HCT116 (cell line): ENCODE results near the gene GALK1. TPM values are rescaled to one million over a fixed set of nuclear protein-coding genes. Genes with fewer than 3 reads are reported as not detected.

ENCODE experiments used
- ATAC-seq: fragments of 200-7000 bp; cut with Tn5 transposase; 2 replicates; pipeline ENCODE4 v1.9.1; 2020; ENCODE audit warnings: mild to moderate bottlenecking, moderate library complexity
- BruUV-seq: library from RNA; stranded (reverse); fragments of 400-500 nt; replicated peaks from 2 replicates; lab custom pipeline; 2021; lab: Mats Ljungman, UMichigan
- CTCF ChIA-PET: fragments of 300-600 bp; sonication (Branson Sonifier 250); formaldehyde crosslinking; loops from one replicate; lab custom pipeline; 2021; ENCODE audit warnings: antibody characterized with exemption; lab: Charles Lee
- POLR2A ChIA-PET: fragments of 300-600, 350-600 bp; sonication (Branson Sonifier 250); formaldehyde crosslinking; loops from one replicate; lab custom pipeline; 2021; ENCODE audit warnings: antibody characterized with exemption; lab: Charles Lee
- RAD21 ChIA-PET, 2 experiments: fragments of 300-600 bp; sonication (Branson Sonifier 250); formaldehyde crosslinking; loops; one replicate each; lab custom pipeline; 2023; ENCODE audit warnings: low total read pairs in 2 of 2; ENCODE audit not compliant: uncharacterized antibody in 2 of 2, unreplicated experiment in 2 of 2, low non-redundant PET in 1 of 2; lab: Charles Lee
- DNase-seq: peaks from one replicate; pipeline ENCODE4 v3.0.0-alpha.2; 2010; ENCODE audit warnings: low read depth, low spot score
- H2AFZ ChIP-seq: fragments of 200-600 bp; shearing (Covaris generic), sonication (generic); 2 replicates; pipeline ENCODE4 v1.6.1; 2017; ENCODE audit warnings: low read depth, mixed run types, mixed read lengths, antibody characterized with exemption, low read length; ENCODE audit not compliant: poor library complexity, severe bottlenecking
- H3K27ac ChIP-seq: 2 replicates; pipeline ENCODE4 v1.5.1; 2012; ENCODE audit warnings: low read depth, low read length
- H3K27me3 ChIP-seq: fragments of 200-600 bp; sonication (generic); 2 replicates; pipeline ENCODE4 v1.6.1; 2016; ENCODE audit warnings: mixed run types, low read length, mixed read lengths; ENCODE audit not compliant: insufficient read depth
- H3K36me3 ChIP-seq, 2 experiments: fragments of 200-500 bp in 1 of 2; fragments of 200-600 bp in 1 of 2; sonication (Bioruptor generic) in 1 of 2; sonication (generic) in 1 of 2; 2 replicates each; pipeline versions ENCODE4 v1.5.1 to v1.6.1; 2014 to 2016; ENCODE audit warnings: low read length in 2 of 2, inconsistent platforms in 1 of 2, mixed read lengths in 1 of 2, mixed run types in 1 of 2; ENCODE audit not compliant: insufficient read depth in 2 of 2, control insufficient read depth in 1 of 2
- H3K4me1 ChIP-seq, 2 experiments: fragments of 200-600 bp in 1 of 2; sonication (generic) in 1 of 2; 2 replicates each; pipeline versions ENCODE4 v1.5.1 to v1.6.1; 2012 to 2017; ENCODE audit warnings: low read length in 2 of 2, inconsistent platforms in 1 of 2, mild to moderate bottlenecking in 1 of 2, mixed read lengths in 1 of 2, mixed run types in 1 of 2, moderate library complexity in 1 of 2; ENCODE audit not compliant: insufficient read depth in 2 of 2, control insufficient read depth in 1 of 2
- H3K4me2 ChIP-seq: fragments of 200-600 bp; sonication (generic); 2 replicates; pipeline ENCODE4 v1.6.1; 2017; ENCODE audit warnings: mixed run types, low read length, mixed read lengths
- H3K4me3 ChIP-seq, 2 experiments: fragments of 200-600 bp in 1 of 2; sonication (generic) in 1 of 2; replicated peaks in 1 of 2; 2 replicates each; pipeline ENCODE4 v1.5.1; 2011 to 2016; ENCODE audit warnings: low read length in 2 of 2, control low read depth in 1 of 2, low read depth in 1 of 2, mild to moderate bottlenecking in 1 of 2, mixed read lengths in 1 of 2, mixed run types in 1 of 2
- H3K79me2 ChIP-seq: fragments of 200-600 bp; sonication (generic); 2 replicates; pipeline ENCODE4 v1.6.1; 2017; ENCODE audit warnings: mild to moderate bottlenecking, mixed run types, low read length, moderate library complexity, mixed read lengths; ENCODE audit not compliant: insufficient read depth
- H3K9ac ChIP-seq: fragments of 200-600 bp; sonication (generic); 2 replicates; pipeline ENCODE4 v1.6.1; 2016; ENCODE audit warnings: low read length, mixed read lengths
- H3K9me2 ChIP-seq: fragments of 200-600 bp; sonication (generic), shearing (Covaris generic); 2 replicates; pipeline ENCODE4 v1.6.1; 2017; ENCODE audit warnings: mixed run types, mild to moderate bottlenecking, moderate library complexity; ENCODE audit not compliant: insufficient read depth
- H3K9me3 ChIP-seq, 2 experiments: fragments of 200-500 bp in 1 of 2; fragments of 200-600 bp in 1 of 2; sonication (Bioruptor generic) in 1 of 2; sonication (generic) in 1 of 2; 2 replicates each; pipeline ENCODE4 v1.6.1; 2014 to 2017; ENCODE audit warnings: low read length in 2 of 2, mixed read lengths in 2 of 2, inconsistent platforms in 1 of 2, low read depth in 1 of 2, mild to moderate bottlenecking in 1 of 2, mixed run types in 1 of 2, moderate library complexity in 1 of 2; ENCODE audit not compliant: control insufficient read depth in 1 of 2, insufficient read depth in 1 of 2
- H4K20me1 ChIP-seq: fragments of 200-600 bp; sonication (generic), shearing (Covaris generic); 2 replicates; pipeline ENCODE4 v1.6.1; 2017; ENCODE audit warnings: mixed run types, mild to moderate bottlenecking, moderate library complexity; ENCODE audit not compliant: insufficient read depth
- ATF3 ChIP-seq: IDR thresholded peaks from 2 replicates; pipeline ENCODE4 v1.6.1; 2012
- CBX3 ChIP-seq: IDR thresholded peaks from 2 replicates; pipeline ENCODE4 v1.6.1; 2012; ENCODE audit warnings: low read depth
- CTCF ChIP-seq, 3 experiments: fragments of 200-600 bp in 1 of 3; sonication (generic) in 1 of 3; IDR thresholded peaks in 2 of 3; conservative IDR thresholded peaks in 1 of 3; 2 replicates each; pipeline ENCODE4 v1.5.1; 2012 to 2017; ENCODE audit warnings: low read depth in 2 of 3, low read length in 2 of 3, antibody characterized with exemption in 1 of 3, borderline replicate concordance in 1 of 3, control low read depth in 1 of 3, mild to moderate bottlenecking in 1 of 3, mixed read lengths in 1 of 3, mixed run types in 1 of 3, moderate library complexity in 1 of 3; ENCODE audit not compliant: insufficient read depth in 1 of 3
- EGR1 ChIP-seq: IDR thresholded peaks from 2 replicates; pipeline ENCODE4 v1.6.1; 2012; ENCODE audit warnings: low read depth
- ELF1 ChIP-seq: IDR thresholded peaks from 2 replicates; pipeline ENCODE4 v1.6.1; 2012; ENCODE audit warnings: low read depth, borderline replicate concordance
- EZH2 ChIP-seq: fragments of 200-600 bp; sonication (generic); IDR thresholded peaks from 2 replicates; pipeline ENCODE4 v1.6.1; 2017; ENCODE audit warnings: antibody characterized with exemption, mixed run types
- FOSL1 ChIP-seq: IDR thresholded peaks from 2 replicates; pipeline ENCODE4 v1.6.1; 2012; ENCODE audit warnings: low read depth
- POLR2A ChIP-seq: IDR thresholded peaks from 2 replicates; pipeline ENCODE4 v1.7.0; 2011; ENCODE audit warnings: borderline replicate concordance; ENCODE audit not compliant: insufficient read depth, insufficient read length; ENCODE audit errors: extremely low read depth
- SRF ChIP-seq: IDR thresholded peaks from 2 replicates; pipeline ENCODE4 v1.6.1; 2012; ENCODE audit warnings: low read depth
- TCF7L2 ChIP-seq: IDR thresholded peaks from 2 replicates; pipeline ENCODE4 v1.7.0; 2011; ENCODE audit warnings: borderline replicate concordance, inconsistent platforms; ENCODE audit not compliant: insufficient read depth, insufficient read length; ENCODE audit errors: extremely low read depth
- YY1 ChIP-seq: IDR thresholded peaks from 2 replicates; pipeline ENCODE4 v1.6.1; 2011; ENCODE audit warnings: low read length, low read depth, moderate library complexity, mild to moderate bottlenecking; ENCODE audit not compliant: insufficient replicate concordance; ENCODE audit errors: extremely low read depth
- ZFX ChIP-seq: fragments of 450-650 bp; IDR thresholded peaks from 2 replicates; pipeline ENCODE4 v1.6.1; 2017
- ZNF274 ChIP-seq: fragments of 200-500 bp; sonication (Bioruptor generic); IDR thresholded peaks from 2 replicates; pipeline ENCODE4 v1.6.1; 2014; ENCODE audit warnings: mild to moderate bottlenecking, low read depth, low read length, inconsistent platforms
- intact Hi-C: fragments of 100-400 bp; cut with micrococcal nuclease; formaldehyde crosslinking; loops from 2 replicates; pipeline ENCODE4 v1.10.0; 2022
- total RNA-seq: library from RNA; stranded (reverse); gene quantifications from one replicate; pipeline ENCODE4 v1.2.1, GENCODE V29; 2021; ENCODE audit not compliant: unreplicated experiment

The GALK1 gene
- total RNA-seq, 1 experiment from 2014 or later = 57.8 TPM

GRCh38 chr17:75765981-75766380 lies 989 bp upstream of the GALK1 start:
- Histone ChIP-seq H3K27ac (no peak overlapping the region), H3K36me3 (0 out of 4 replicates have a peak, but pooled peaks cover 0 to 3% of the 10 kb centered on the region in 2 experiments), H4K20me1 (no peaks in the 10 kb centered on the region), H2AFZ (no peak overlapping the region), H3K4me1 (peaks cover 13 to 29% of the 10 kb centered on the region in 2 experiments), H3K4me2 (no peak overlapping the region), H3K27me3 (no peaks in the 10 kb centered on the region), H3K9me3 (no peaks in the 10 kb centered on the region), H3K9ac (no peak overlapping the region), H3K4me3 (no peak overlapping the region), H3K9me2 (no peaks in the 10 kb centered on the region), H3K79me2 (0 out of 2 replicates have a peak, but pooled peaks cover 6% of the 10 kb centered on the region)
- BruUV-seq = no TSS peak
- no peak for TF ChIP-seq ATF3
- TF ChIP-seq TCF7L2 = no peak
- no peak for TF ChIP-seq EGR1
- no peak for TF ChIP-seq FOSL1
- no peak for TF ChIP-seq EZH2
- TF ChIP-seq POLR2A = no peak
- no peak for TF ChIP-seq YY1
- no peak for ATAC-seq
- RAD21 ChIA-PET = interaction anchor here (0.8 to 1.1 kb wide), 2 partner anchors 14 to 89 kb away, joined by 3 to 5 read pairs; partner anchors contain the start of gene WBP2 (in 1 of the 2)
- CTCF ChIA-PET = interaction anchor here (0.6 to 7.9 kb wide), 13 partner anchors 8 to 165 kb away, joined by 3 to 73 read pairs (median 6); partner anchors contain the start of gene SMIM5
- POLR2A ChIA-PET = interaction anchor here (0.6 to 4.3 kb wide), 3 partner anchors 11 to 16 kb away, joined by 3 to 74 read pairs (median 59); a partner anchor contains a TSS
- no peak for DNase-seq
- intact Hi-C loops = no loop called here

- H3K4me1 ChIP-seq = peaks cover 13 to 29% of the 10 kb centered on the region in 2 experiments
- H3K4me2 ChIP-seq = peak overlapping the region; percentile 100
- intact Hi-C loops = no loop called here
- RAD21 ChIA-PET = interaction anchor here in 1 of 2 experiments (1.0 kb wide), 1 partner anchor 16 kb away, joined by 3 read pairs; no protein-coding TSS in a partner anchor
- no peaks in the 10 kb centered on the region for H4K20me1 ChIP-seq
- DNase-seq = no peak
- CTCF ChIA-PET = interaction anchor here (1.0 to 7.9 kb wide), 15 partner anchors 10 to 248 kb away, joined by 3 to 73 read pairs (median 5); partner anchors contain the start of genes SMIM5, TSEN54 and WBP2
- H3K79me2 ChIP-seq = 0 out of 2 replicates have a peak, but pooled peaks cover 6% of the 10 kb centered on the region
- TF ChIP-seq ZFX (no peak), TCF7L2 (no peak), ELF1 (no peak), CTCF (IDR thresholded peaks at IDR 0.05 in 2 of 3, conservative IDR thresholded peaks at IDR 0.05 in 1 of 3; ENCODE audit: borderline replicate concordance in 1 of 3, insufficient read depth in 1 of 3, low read depth in 2 of 3, low read length in 2 of 3) (peak in 1 of 3 experiments; percentile 65; a peak in 2 of 6 replicates), ZNF274 (no peak), CBX3 (no peak), ATF3 (no peak), SRF (no peak)
- H3K4me3 ChIP-seq = peak overlapping the region; percentile 84 to 91
- peak overlapping the region; percentile 78 for H3K27ac ChIP-seq
- no peaks in the 10 kb centered on the region for H3K9me2 ChIP-seq
- BruUV-seq = no TSS peak
- 0 out of 4 replicates have a peak, but pooled peaks cover 0 to 7% of the 10 kb centered on the region in 2 experiments for H3K36me3 ChIP-seq
- peak overlapping the region; percentile 89 for H3K9ac ChIP-seq
- no peaks in the 10 kb centered on the region for H3K9me3 ChIP-seq
- H2AFZ ChIP-seq = no peak overlapping the region
- POLR2A ChIA-PET = interaction anchor here (0.7 to 4.3 kb wide), 3 partner anchors 9 to 16 kb away, joined by 3 to 74 read pairs (median 59); a partner anchor contains a TSS
- no peak for ATAC-seq
- no peaks in the 10 kb centered on the region for H3K27me3 ChIP-seq
These were observed 628 bp downstream of the GALK1 start for GRCh38 chr17:75764417-75764710.
